Measurements from ENCODE around the gene CYP3A4.
"Not testable (repeated sequence)": the region's sequence is repeated elsewhere in the genome, so short reads cannot be mapped to it uniquely, and the experiment has no call there.

DNA sequence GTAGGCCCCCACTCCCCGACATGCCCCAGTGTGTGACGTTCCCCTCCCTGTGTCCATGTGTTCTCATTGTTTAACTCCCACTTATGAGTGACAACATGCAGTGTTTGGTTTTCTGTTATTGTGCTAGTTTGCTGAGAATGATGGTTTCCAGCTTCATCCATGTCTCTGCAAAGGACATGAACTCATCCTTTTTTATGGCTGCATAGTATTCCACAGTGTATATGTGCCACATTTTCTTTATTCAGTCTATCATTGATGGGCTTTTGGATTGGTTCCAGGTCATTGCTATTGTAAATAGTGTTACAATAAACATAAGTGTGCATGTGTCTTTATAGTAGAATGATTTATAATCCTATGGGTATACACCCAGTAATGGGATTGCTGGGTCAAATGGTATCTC is 11.9 kb upstream of the CYP3A4 start:
- TF ChIP-seq, protein P1, sequence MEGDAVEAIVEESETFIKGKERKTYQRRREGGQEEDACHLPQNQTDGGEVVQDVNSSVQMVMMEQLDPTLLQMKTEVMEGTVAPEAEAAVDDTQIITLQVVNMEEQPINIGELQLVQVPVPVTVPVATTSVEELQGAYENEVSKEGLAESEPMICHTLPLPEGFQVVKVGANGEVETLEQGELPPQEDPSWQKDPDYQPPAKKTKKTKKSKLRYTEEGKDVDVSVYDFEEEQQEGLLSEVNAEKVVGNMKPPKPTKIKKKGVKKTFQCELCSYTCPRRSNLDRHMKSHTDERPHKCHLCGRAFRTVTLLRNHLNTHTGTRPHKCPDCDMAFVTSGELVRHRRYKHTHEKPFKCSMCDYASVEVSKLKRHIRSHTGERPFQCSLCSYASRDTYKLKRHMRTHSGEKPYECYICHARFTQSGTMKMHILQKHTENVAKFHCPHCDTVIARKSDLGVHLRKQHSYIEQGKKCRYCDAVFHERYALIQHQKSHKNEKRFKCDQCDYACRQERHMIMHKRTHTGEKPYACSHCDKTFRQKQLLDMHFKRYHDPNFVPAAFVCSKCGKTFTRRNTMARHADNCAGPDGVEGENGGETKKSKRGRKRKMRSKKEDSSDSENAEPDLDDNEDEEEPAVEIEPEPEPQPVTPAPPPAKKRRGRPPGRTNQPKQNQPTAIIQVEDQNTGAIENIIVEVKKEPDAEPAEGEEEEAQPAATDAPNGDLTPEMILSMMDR (IDR thresholded peaks at IDR 0.05), result not testable (repeated sequence)
- TF ChIP-seq POLR2A (IDR thresholded peaks at IDR 0.05), result not testable (repeated sequence)

All from tibial nerve (tissue), 3 donors.